Peyer's patch (tissue), 4 donors: ENCODE measurements around the gene MYOZ3. TPM values are rescaled to one million over a fixed set of nuclear protein-coding genes. Genes with fewer than 3 reads are reported as not detected.

Source experiments
- DNase-seq, 3 donors: peaks; one replicate each; pipeline ENCODE4 v3.0.0-alpha.2; 2017 to 2019
- H3K27ac ChIP-seq, 4 donors: fragments of 200-600 bp; sonication (generic); one replicate each; pipeline ENCODE4 v1.5.1; 2016 to 2019
- H3K27me3 ChIP-seq, 2 donors: fragments of 200-600 bp; sonication (generic); one replicate each; pipeline ENCODE4 v1.5.1; 2019
- H3K36me3 ChIP-seq, 3 donors: fragments of 200-600 bp; sonication (generic); one replicate each; pipeline ENCODE4 v1.5.1; 2016 to 2019
- H3K4me1 ChIP-seq, 4 donors: fragments of 200-600 bp; sonication (generic); one replicate each; pipeline ENCODE4 v1.5.1; 2016 to 2019
- H3K4me3 ChIP-seq, 4 donors: fragments of 200-600 bp; sonication (generic); 1 replicate in 3 of 4; 2 replicates in 1 of 4; pipeline ENCODE4 v1.5.1; 2016 to 2019; ENCODE audit warnings: mild to moderate bottlenecking in 1 of 4
- H3K9me3 ChIP-seq, 4 donors: fragments of 200-600 bp; sonication (generic); one replicate each; pipeline ENCODE4 v1.5.1; 2016 to 2019; ENCODE audit warnings: mild to moderate bottlenecking in 1 of 4
- POLR2A ChIP-seq, 2 donors: fragments of 450-650 bp; IDR thresholded peaks; one replicate each; pipeline ENCODE4 v1.5.1; 2017; ENCODE audit warnings: antibody characterized with exemption in 2 of 2, mild to moderate bottlenecking in 2 of 2, moderate library complexity in 2 of 2
- total RNA-seq, 4 donors: library from RNA; depleted of rRNA; stranded (reverse); fragments of >200 nt; gene quantifications; one replicate each; pipeline ENCODE4 v1.1.0, GENCODE V29; 2016
- TF ChIP-seq, protein P1 (sequence below), 6 experiments: fragments of 450-650 bp in 4 of 6; fragments of 200-600 bp in 2 of 6; sonication (generic) in 1 of 6; IDR thresholded peaks; one replicate each; pipeline ENCODE4 v1.5.1; 2017 to 2019; ENCODE audit warnings: antibody characterized with exemption in 6 of 6, mild to moderate bottlenecking in 3 of 6, moderate library complexity in 1 of 6

MYOZ3 gene
- total RNA-seq, 4 donors from 2014 or later: 0.54 TPM; not detected in 3

DNA sequence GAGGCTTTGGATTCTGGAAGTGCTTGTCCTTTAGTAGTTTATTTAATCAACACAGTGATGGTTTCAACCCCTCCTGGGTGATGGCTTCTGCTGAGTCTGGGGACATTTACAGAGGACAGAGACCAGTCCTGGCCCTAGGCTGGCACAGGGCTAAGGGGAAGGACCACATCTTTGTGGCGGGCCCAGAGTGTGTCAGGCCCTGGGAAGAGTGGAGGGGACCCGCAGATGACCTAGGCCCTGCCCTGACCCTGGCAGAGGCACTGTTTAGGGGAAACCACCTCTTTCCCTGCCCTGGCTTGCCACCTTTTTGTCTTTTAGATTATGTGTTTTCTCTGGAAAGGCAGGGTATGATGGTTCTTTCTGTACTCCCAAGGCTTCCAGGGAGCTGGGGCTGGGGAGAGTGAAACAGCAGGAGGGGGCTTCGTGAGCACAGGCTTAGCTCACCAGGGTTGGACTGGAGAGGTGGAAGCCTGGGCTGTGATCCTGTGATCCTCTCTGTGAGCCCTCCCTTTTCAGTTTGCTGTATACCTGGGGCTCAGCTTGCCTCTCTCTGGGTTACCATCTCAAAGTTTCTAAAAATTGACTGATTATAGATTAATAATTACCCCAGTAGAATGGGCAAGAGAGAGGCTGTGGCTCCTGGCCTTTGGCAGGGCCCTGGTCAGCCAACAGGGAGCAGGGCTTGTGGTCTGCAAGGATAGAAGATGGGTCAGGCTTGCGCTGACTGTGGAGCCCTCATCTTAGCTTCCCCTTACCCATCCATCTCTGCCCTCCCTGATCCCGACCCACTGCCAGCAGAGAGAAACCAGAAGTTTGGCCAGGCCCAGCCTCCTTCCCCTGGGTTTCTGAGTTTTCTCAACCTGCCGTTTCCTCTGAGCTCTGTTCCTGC, 22.3 kb upstream of the MYOZ3 start:
- peaks cover 0 to 46% (median 0%) of the 10 kb centered on the region in 4 donors for H3K4me1 ChIP-seq
- H3K9me3 ChIP-seq: no peaks in the 10 kb centered on the region
- peak overlapping the region in 3 of 4 donors; percentile 49 to 83 (median 49) for H3K27ac ChIP-seq
- no peaks in the 10 kb centered on the region for H3K36me3 ChIP-seq
- no peak for DNase-seq
- no peak overlapping the region for H3K4me3 ChIP-seq
- TF ChIP-seq, protein P1, sequence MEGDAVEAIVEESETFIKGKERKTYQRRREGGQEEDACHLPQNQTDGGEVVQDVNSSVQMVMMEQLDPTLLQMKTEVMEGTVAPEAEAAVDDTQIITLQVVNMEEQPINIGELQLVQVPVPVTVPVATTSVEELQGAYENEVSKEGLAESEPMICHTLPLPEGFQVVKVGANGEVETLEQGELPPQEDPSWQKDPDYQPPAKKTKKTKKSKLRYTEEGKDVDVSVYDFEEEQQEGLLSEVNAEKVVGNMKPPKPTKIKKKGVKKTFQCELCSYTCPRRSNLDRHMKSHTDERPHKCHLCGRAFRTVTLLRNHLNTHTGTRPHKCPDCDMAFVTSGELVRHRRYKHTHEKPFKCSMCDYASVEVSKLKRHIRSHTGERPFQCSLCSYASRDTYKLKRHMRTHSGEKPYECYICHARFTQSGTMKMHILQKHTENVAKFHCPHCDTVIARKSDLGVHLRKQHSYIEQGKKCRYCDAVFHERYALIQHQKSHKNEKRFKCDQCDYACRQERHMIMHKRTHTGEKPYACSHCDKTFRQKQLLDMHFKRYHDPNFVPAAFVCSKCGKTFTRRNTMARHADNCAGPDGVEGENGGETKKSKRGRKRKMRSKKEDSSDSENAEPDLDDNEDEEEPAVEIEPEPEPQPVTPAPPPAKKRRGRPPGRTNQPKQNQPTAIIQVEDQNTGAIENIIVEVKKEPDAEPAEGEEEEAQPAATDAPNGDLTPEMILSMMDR (IDR thresholded peaks at IDR 0.05): no peak
- TF ChIP-seq POLR2A (IDR thresholded peaks at IDR 0.05): no peak
- H3K27me3 ChIP-seq: no peaks in the 10 kb centered on the region

DNA sequence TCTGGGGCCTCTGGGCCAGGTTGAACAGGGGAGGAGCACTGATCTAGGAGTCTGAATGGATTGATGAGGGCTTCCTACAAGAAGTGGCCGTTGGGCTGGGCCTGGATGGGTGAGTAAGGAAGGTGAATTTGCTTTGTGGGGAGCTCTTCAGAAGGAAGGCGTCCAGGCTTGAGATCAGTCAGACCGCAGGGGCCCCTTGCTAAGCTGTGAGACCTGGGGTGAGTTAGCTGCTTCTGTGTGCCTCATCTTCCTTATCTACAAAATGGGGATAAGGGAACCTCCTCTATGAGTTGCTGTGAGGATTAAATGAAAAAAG, 21.7 kb upstream of the MYOZ3 start:
- no peaks in the 10 kb centered on the region for H3K27me3 ChIP-seq
- DNase-seq: no peak
- H3K4me3 ChIP-seq: no peak overlapping the region
- TF ChIP-seq, protein P1 (IDR thresholded peaks at IDR 0.05): no peak
- no peak for TF ChIP-seq POLR2A (IDR thresholded peaks at IDR 0.05)
- H3K36me3 ChIP-seq: no peaks in the 10 kb centered on the region
- peak overlapping the region in 3 of 4 donors; percentile 49 to 83 (median 49) for H3K27ac ChIP-seq
- no peaks in the 10 kb centered on the region for H3K9me3 ChIP-seq
- peaks cover 0 to 52% (median 0%) of the 10 kb centered on the region in 4 donors for H3K4me1 ChIP-seq

- Histone ChIP-seq H3K27ac (peak overlapping the region in 3 of 4 donors; percentile 49 to 83 (median 83)), H3K36me3 (no peaks in the 10 kb centered on the region), H3K4me3 (no peak overlapping the region), H3K27me3 (no peaks in the 10 kb centered on the region), H3K9me3 (no peaks in the 10 kb centered on the region), H3K4me1 (peaks cover 0 to 55% (median 0%) of the 10 kb centered on the region in 4 donors)
- no peak for DNase-seq
- TF ChIP-seq POLR2A (IDR thresholded peaks at IDR 0.05): no peak
- TF ChIP-seq, protein P1 (IDR thresholded peaks at IDR 0.05): no peak
These were observed 21.3 kb upstream of the MYOZ3 start for GRCh38 chr5:150639751-150640150.

DNA sequence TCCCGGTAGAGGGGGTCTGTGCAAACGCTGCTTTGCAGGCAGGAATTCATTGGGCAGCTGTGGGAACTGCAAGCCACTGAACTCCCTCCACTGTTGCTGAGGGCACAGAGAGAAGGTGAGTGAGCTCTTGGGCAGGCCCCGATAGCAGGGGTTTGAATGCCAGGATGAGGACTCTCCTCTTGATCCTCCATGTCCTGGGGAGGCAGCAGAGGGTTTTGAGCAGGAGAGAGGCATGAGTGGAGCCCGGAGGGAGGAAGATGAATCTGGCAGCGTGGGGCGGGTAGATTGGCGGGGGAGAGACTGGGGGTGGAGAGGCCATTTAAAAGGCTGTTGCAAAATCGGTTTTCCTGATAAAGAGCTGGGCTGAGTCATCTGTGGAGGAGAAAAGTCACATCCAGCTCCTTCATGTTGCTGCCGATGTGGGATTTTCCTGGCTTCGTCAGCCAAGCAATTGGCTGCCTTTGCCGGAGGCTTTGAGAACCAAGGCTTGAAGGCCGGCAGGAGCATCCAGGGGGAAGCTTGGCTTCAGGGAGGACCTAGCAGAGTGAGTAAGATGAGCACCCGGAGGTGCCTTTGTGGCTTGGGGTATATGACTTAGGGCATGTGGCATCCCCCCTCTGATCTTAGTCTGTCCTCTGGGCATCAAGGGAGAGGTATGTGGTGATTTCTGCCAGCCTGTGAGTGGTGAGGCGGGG, 20.6 kb upstream of the MYOZ3 start, which contains the start of gene SYNPO:
Gene SYNPO, plus strand, starts transcription at position 350 of the 695 bp plus-strand sequence. CDS start 7,616 bp downstream, outside the sequence.
- no peaks in the 10 kb centered on the region for H3K27me3 ChIP-seq
- no peaks in the 10 kb centered on the region for H3K36me3 ChIP-seq
- peak in 1 of 3 donors; percentile 72 for DNase-seq
- no peaks in the 10 kb centered on the region for H3K9me3 ChIP-seq
- H3K27ac ChIP-seq: peak within 1 kb of the TSS; percentile 68 to 83 (median 79)
- TF ChIP-seq POLR2A (IDR thresholded peaks at IDR 0.05): no peak
- TF ChIP-seq, protein P1 (IDR thresholded peaks at IDR 0.05): no peak
- H3K4me3 ChIP-seq: peak within 1 kb of the TSS in 1 of 4 donors; percentile 27
- H3K4me1 ChIP-seq: peaks cover 0 to 57% (median 0%) of the 10 kb centered on the region in 4 donors

DNA sequence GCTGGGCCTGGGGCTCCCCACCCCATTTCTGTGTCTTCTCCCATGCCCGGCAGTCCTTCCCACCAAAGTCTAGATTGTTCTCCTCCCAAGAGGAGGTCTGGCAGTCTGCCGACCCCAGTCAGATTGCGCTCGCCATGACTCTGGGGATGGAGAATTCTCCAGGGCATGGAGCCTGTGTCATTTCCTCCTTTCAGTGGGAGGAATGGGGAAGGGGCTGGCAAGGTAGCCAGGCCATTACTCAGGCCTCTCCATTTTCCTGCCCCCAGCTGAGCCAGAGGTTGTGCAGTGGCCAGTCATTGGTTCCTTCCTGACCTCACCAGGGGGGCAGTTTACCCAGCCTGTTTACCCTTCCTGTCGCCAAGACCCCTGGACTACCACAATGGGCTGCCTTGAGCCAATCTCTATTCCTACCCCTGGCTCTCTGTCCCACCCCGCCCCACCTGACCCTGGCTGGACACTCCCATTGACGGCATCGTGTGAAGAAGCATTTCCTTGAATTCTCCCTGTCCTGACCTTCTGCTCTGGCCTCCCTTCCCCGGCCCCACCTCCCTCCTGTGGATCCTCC, 20.0 kb upstream of the MYOZ3 start:
- Histone ChIP-seq H3K4me1 (peaks cover 0 to 58% (median 0%) of the 10 kb centered on the region in 4 donors), H3K36me3 (no peaks in the 10 kb centered on the region), H3K27ac (peak overlapping the region; percentile 68 to 83 (median 79)), H3K9me3 (no peaks in the 10 kb centered on the region), H3K27me3 (no peaks in the 10 kb centered on the region), H3K4me3 (peak overlapping the region in 1 of 4 donors; percentile 27)
- no peak for TF ChIP-seq POLR2A (IDR thresholded peaks at IDR 0.05)
- TF ChIP-seq, protein P1 (IDR thresholded peaks at IDR 0.05): no peak
- no peak for DNase-seq
